ENCODE data around the gene SPNS1. TPM values are rescaled to one million over a fixed set of nuclear protein-coding genes. Genes with fewer than 3 reads are reported as not detected.

The SPNS1 gene
- total RNA-seq, 1 experiment from 2014 or later, result 31.8 TPM

DNA sequence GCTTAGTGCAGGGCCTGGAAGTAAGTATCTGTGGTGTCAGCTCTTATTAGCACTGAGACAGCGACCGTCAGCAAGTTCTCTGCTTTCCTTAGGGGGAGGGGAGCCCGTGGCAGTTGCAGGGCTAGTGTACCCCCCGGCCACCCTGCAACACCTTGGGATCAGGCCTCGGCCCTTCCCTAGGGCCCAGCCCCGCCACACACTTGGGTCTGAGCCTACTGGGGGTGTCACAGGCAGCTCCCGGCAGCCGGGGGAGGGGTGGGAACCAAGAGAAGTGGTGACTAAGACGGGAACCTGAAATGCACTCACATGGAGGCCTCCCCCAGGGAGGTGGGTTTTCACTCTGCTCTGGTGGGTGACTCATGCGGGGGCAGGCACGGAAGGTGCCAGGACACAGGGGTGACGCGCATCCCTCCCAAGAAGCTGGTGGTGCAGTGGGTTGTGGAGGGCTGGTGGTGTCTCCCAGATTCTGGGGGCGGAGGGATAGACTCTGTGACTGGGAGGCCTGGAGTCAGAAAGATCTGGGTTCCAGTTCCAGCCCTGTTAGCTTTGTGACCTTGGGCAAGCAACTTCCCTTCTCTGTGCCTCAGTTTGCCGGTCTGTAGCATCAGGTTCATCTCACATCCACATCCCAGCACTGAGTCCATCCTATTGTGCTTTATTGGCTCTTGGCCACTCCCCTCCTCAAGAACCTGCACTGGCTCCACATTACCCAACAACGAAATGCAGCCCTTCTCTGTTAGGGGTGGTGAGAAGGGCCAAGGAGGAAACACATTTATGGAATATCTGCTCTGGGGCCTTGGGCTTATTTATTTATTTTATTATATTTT is 54.8 kb downstream of the SPNS1 start:
- peak; percentile 98 for DNase-seq (ENCODE audit: low read depth)

DNA sequence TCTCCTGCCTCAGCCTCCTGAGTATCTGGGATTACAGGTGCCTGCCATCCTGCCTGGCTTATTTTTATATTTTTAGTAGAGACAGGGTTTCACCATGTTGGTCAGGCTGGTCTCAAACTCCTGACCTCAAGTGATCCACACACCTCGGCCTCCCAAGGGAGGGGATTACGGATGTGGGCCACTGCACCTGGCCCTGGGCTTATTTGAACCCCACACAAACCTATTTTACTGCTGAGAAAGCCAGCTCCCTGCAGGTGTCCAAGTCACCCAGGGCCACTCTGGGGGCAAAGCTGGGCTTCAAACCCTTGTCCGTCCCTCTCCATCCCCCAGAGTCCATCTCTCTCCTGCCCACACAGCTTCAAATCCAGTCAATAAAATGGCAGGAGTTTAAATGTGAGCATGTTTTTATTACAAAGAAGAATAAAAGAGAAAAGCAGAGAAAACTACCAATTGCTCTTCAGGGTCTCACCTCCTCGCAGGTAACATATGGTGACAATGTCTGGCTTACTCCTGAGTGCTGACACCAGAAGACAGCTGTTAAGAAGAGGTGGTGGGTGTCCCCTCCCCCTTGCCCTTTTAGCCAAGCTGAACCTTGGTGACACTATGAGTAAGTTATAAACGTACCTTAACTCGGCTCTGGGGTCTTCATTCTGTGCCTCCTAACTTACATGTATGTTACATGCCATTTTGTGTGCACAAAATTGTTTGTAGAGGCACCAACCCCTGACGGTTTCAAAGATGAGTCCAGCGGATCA is 55.7 kb downstream of the SPNS1 start:
- no peak for DNase-seq (ENCODE audit: low read depth)

Other genes starting within 250 kb of the SPNS1 start
- gene NPIPB9, start 223.0 kb upstream of the SPNS1 start, total RNA-seq (2014; rRNA removed; shearing (Covaris generic)), result not detected in 2 replicates
- 25.4 and 30.5 TPM in 2 replicates for gene ATXN2L, start 151.8 kb upstream of the SPNS1 start, total RNA-seq (2014; rRNA removed; shearing (Covaris generic))
- 157 and 180 TPM in 2 replicates for gene TUFM, start 128.4 kb upstream of the SPNS1 start, total RNA-seq (2014; rRNA removed; shearing (Covaris generic))
- gene SH2B1, start 110.9 kb upstream of the SPNS1 start, total RNA-seq (2014; rRNA removed; shearing (Covaris generic)), result 10.7 and 19.4 TPM in 2 replicates
- 0.48 TPM in 1 of 2 replicates, not detected in the other for gene ATP2A1, start 96.3 kb upstream of the SPNS1 start, total RNA-seq (2014; rRNA removed; shearing (Covaris generic))
- 30.2 and 54.1 TPM in 2 replicates for gene RABEP2, start 49.5 kb upstream of the SPNS1 start, total RNA-seq (2014; rRNA removed; shearing (Covaris generic))
- gene CD19, start 42.8 kb upstream of the SPNS1 start, total RNA-seq (2014; rRNA removed; shearing (Covaris generic)), result not detected in 2 replicates
- 19.7 and 31.7 TPM in 2 replicates for gene NFATC2IP, start 23.8 kb upstream of the SPNS1 start, total RNA-seq (2014; rRNA removed; shearing (Covaris generic))
- gene LAT, start 10.3 kb downstream of the SPNS1 start, total RNA-seq (2014; rRNA removed; shearing (Covaris generic)), result 4.8 and 8.6 TPM in 2 replicates